SJSA1 (cell line): ENCODE measurements around the gene VSIG8. TPM values are rescaled to one million over a fixed set of nuclear protein-coding genes. Genes with fewer than 3 reads are reported as not detected.
A peak's percentile ranks its signal among the peaks of the same experiment; 100 is the strongest.

Source experiments
- DNase-seq, 2 experiments: peaks; one replicate each; pipeline ENCODE4 v3.0.0-alpha.2; 2015 to 2020; ENCODE audit warnings: low spot score in 2 of 2, low read depth in 1 of 2
- H3K27ac ChIP-seq: fragments of 250-450 bp; sonication (Bioruptor Pico); 2 replicates; pipeline ENCODE4 v1.5.1; 2020; ENCODE audit warnings: mild to moderate bottlenecking, moderate library complexity
- H3K27me3 ChIP-seq: fragments of 250-450 bp; sonication (Bioruptor Pico); replicated peaks from 2 replicates; pipeline ENCODE4 v1.5.1; 2020; ENCODE audit warnings: mild to moderate bottlenecking, moderate library complexity
- H3K36me3 ChIP-seq: fragments of 250-450 bp; sonication (Bioruptor Pico); 2 replicates; pipeline ENCODE4 v1.5.1; 2020; ENCODE audit warnings: mild to moderate bottlenecking
- H3K4me1 ChIP-seq: fragments of 250-450 bp; sonication (Bioruptor Pico); replicated peaks from 2 replicates; pipeline ENCODE4 v1.6.1; 2021; ENCODE audit warnings: mild to moderate bottlenecking
- H3K4me3 ChIP-seq: fragments of 250-450 bp; sonication (Bioruptor Pico); 2 replicates; pipeline ENCODE4 v1.5.1; 2020; ENCODE audit warnings: mild to moderate bottlenecking
- H3K9me3 ChIP-seq: fragments of 250-450 bp; sonication (Bioruptor Pico); replicated peaks from 2 replicates; pipeline ENCODE4 v1.5.1; 2020; ENCODE audit warnings: mild to moderate bottlenecking
- total RNA-seq: library from RNA; depleted of rRNA; stranded (reverse); fragments of >200 nt; shearing (Covaris generic); gene quantifications from 2 replicates; pipeline ENCODE4 v1.2.3, GENCODE V29; 2014

VSIG8 gene
- total RNA-seq, 1 experiment from 2014 or later = not detected

- H3K4me1 ChIP-seq = peaks cover 3% of the 10 kb centered on the region
- H3K9me3 ChIP-seq = no peaks in the 10 kb centered on the region
- no peak overlapping the region for H3K4me3 ChIP-seq
- no peak for DNase-seq
- H3K27me3 ChIP-seq = no peaks in the 10 kb centered on the region
- no peak overlapping the region for H3K27ac ChIP-seq
- H3K36me3 ChIP-seq = no peaks in the 10 kb centered on the region
These were observed 32.8 kb upstream of the VSIG8 start for GRCh38 chr1:159895286-159895685.

GRCh38 chr1:159892944-159893343, 30.5 kb upstream of the VSIG8 start:
- no peak overlapping the region for H3K27ac ChIP-seq
- DNase-seq = no peak

GRCh38 chr1:159891275-159892157, 29.1 kb upstream of the VSIG8 start:
- no peaks in the 10 kb centered on the region for H3K36me3 ChIP-seq
- H3K9me3 ChIP-seq = no peaks in the 10 kb centered on the region
- H3K27ac ChIP-seq = no peak overlapping the region
- no peak overlapping the region for H3K4me3 ChIP-seq
- peak; percentile 71 to 83 for DNase-seq
- H3K27me3 ChIP-seq = no peaks in the 10 kb centered on the region
- H3K4me1 ChIP-seq = peaks cover 14% of the 10 kb centered on the region

More at GRCh38 chr1:159892944-159893343, 30.5 kb upstream of the VSIG8 start:
- no peaks in the 10 kb centered on the region for H3K36me3 ChIP-seq
- H3K4me1 ChIP-seq = peaks cover 14% of the 10 kb centered on the region
- H3K9me3 ChIP-seq = no peaks in the 10 kb centered on the region
- H3K27me3 ChIP-seq = no peaks in the 10 kb centered on the region
- no peak overlapping the region for H3K4me3 ChIP-seq

DNA sequence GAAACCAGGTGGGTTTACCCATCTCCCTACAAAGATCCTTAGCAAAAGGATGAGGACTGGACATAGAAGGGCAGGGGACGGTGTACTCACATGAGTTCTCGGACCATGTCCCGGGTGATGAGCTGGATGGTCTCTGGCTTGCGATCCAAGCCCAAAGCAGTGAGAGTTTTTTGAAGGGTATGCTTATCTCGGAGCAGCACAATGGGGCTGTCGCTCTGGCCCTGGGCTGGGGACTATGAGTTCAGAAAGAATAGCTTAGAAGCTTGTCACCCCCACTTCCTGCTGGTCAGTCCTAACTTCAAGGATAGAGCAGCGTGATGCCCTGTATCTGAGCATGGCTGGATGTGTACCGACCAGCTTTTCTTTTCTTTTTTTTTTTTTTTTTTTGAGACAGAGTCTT, 27.9 kb upstream of the VSIG8 start:
- Histone ChIP-seq H3K27ac (peak overlapping the region; percentile 64), H3K4me3 (no peak overlapping the region), H3K9me3 (no peaks in the 10 kb centered on the region), H3K4me1 (peaks cover 14% of the 10 kb centered on the region), H3K36me3 (no peaks in the 10 kb centered on the region), H3K27me3 (no peaks in the 10 kb centered on the region)
- DNase-seq = no peak

DNA sequence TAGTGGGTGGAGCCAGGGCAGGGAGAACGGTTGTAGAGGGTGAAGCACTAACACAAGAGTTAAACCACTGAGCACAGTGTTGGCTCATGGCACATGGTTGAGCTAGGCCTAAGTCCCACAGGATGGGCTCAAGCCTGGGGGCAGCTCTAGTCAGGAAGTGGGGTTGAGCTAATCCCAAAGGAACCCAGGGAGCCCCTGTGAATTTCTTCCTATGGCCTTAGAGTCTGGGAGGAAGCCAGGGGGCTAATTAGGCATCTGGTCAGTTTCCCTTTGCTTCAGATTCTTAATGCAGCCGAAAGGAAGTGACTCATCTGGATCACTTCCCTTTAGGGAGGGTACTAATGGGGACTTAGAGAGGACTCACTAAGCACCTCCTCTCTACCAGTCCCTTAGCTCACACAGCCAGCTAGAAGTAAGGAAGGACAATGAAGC, 27.4 kb upstream of the VSIG8 start:
- Histone ChIP-seq H3K36me3 (no peaks in the 10 kb centered on the region), H3K27me3 (no peaks in the 10 kb centered on the region), H3K27ac (peak overlapping the region; percentile 64), H3K4me1 (peaks cover 14% of the 10 kb centered on the region), H3K4me3 (no peak overlapping the region), H3K9me3 (no peaks in the 10 kb centered on the region)
- DNase-seq = peak; percentile 62 to 84

GRCh38 chr1:159889202-159889601, 26.7 kb upstream of the VSIG8 start:
- peak overlapping the region; percentile 64 for H3K27ac ChIP-seq
- H3K36me3 ChIP-seq = no peaks in the 10 kb centered on the region
- no peak for DNase-seq
- no peak overlapping the region for H3K4me3 ChIP-seq
- no peaks in the 10 kb centered on the region for H3K9me3 ChIP-seq
- peaks cover 14% of the 10 kb centered on the region for H3K4me1 ChIP-seq
- no peaks in the 10 kb centered on the region for H3K27me3 ChIP-seq

DNA sequence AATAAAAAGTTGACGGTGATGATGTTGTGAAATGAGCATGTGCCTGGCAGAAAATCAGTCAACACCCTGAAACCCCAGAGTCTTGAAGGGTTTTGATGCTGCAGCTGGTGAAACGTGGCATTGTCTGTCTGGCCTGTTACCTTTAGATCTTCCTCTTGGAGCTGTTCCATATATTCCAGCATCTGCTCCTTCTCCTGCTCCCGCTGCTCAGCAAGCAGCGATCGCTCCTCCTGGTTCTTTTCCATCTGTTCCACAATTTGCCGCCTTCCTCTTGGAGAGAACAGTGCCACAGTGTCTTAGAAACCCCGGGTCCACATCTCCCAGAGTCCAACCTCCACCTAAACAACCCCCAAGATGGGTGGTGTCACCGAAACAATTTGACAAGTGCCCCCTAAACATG, 21.8 kb upstream of the VSIG8 start:
- Histone ChIP-seq H3K36me3 (no peaks in the 10 kb centered on the region), H3K9me3 (no peaks in the 10 kb centered on the region), H3K4me1 (peaks cover 21% of the 10 kb centered on the region), H3K27ac (no peak overlapping the region), H3K4me3 (no peak overlapping the region), H3K27me3 (no peaks in the 10 kb centered on the region)
- no peak for DNase-seq

GRCh38 chr1:159883134-159883533, 20.7 kb upstream of the VSIG8 start:
- Histone ChIP-seq H3K27ac (no peak overlapping the region), H3K4me3 (no peak overlapping the region), H3K4me1 (peaks cover 19% of the 10 kb centered on the region), H3K9me3 (no peaks in the 10 kb centered on the region), H3K36me3 (no peaks in the 10 kb centered on the region), H3K27me3 (no peaks in the 10 kb centered on the region)
- DNase-seq = no peak

- H3K4me1 ChIP-seq = peaks cover 19% of the 10 kb centered on the region
- H3K27me3 ChIP-seq = no peaks in the 10 kb centered on the region
- no peak overlapping the region for H3K4me3 ChIP-seq
- no peak for DNase-seq
- peak overlapping the region; percentile 32 for H3K27ac ChIP-seq
- H3K9me3 ChIP-seq = no peaks in the 10 kb centered on the region
- no peaks in the 10 kb centered on the region for H3K36me3 ChIP-seq
These were observed 20.0 kb upstream of the VSIG8 start for GRCh38 chr1:159882527-159882862.

GRCh38 chr1:159881622-159882526, 19.4 kb upstream of the VSIG8 start:
- H3K4me1 ChIP-seq = peaks cover 19% of the 10 kb centered on the region
- no peaks in the 10 kb centered on the region for H3K36me3 ChIP-seq
- H3K27me3 ChIP-seq = no peaks in the 10 kb centered on the region
- DNase-seq = peak; percentile 82 to 95
- H3K4me3 ChIP-seq = no peak overlapping the region
- peak overlapping the region; percentile 32 for H3K27ac ChIP-seq
- no peaks in the 10 kb centered on the region for H3K9me3 ChIP-seq

GRCh38 chr1:159880430-159880829, 18.0 kb upstream of the VSIG8 start:
- Histone ChIP-seq H3K27me3 (no peaks in the 10 kb centered on the region), H3K27ac (no peak overlapping the region), H3K9me3 (no peaks in the 10 kb centered on the region), H3K36me3 (no peaks in the 10 kb centered on the region), H3K4me1 (peaks cover 19% of the 10 kb centered on the region), H3K4me3 (no peak overlapping the region)
- no peak for DNase-seq

- Histone ChIP-seq H3K27ac (no peak overlapping the region), H3K36me3 (no peaks in the 10 kb centered on the region), H3K4me3 (no peak overlapping the region), H3K4me1 (peaks cover 19% of the 10 kb centered on the region), H3K9me3 (no peaks in the 10 kb centered on the region), H3K27me3 (no peaks in the 10 kb centered on the region)
- DNase-seq = no peak
These were observed 17.5 kb upstream of the VSIG8 start for GRCh38 chr1:159879977-159880376.

DNA sequence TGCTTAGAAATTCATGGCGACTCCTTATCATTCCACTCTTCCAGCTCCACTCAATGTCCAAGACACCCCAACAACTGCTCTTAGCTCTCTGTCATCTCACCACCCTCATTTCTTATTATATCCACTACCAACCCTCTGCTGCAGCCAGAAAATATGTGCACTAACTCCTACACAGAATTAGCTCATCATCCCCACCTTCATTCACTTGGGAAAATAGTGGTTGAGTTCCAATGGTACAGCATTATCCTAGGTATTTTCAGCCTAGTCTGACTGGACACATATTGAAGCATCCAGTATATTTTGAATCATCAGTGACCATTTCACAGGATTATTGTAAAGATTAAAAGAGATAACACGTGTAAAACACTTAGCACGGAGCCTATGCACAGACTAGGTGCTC, 16.7 kb upstream of the VSIG8 start:
- Histone ChIP-seq H3K36me3 (no peaks in the 10 kb centered on the region), H3K9me3 (no peaks in the 10 kb centered on the region), H3K4me3 (no peak overlapping the region), H3K4me1 (peaks cover 19% of the 10 kb centered on the region), H3K27ac (no peak overlapping the region), H3K27me3 (no peaks in the 10 kb centered on the region)
- DNase-seq = no peak
